HepG2 (cell line): ENCODE results near the gene ACSBG1. TPM values are rescaled to one million over a fixed set of nuclear protein-coding genes. Genes with fewer than 3 reads are reported as not detected.

Experiments
- ATAC-seq: fragments of 200-7000 bp; cut with Tn5 transposase; 3 replicates; pipeline ENCODE4 v1.9.1; 2020; ENCODE audit warnings: mild to moderate bottlenecking, moderate library complexity
- BruUV-seq: library from RNA; stranded (reverse); fragments of 400-500 nt; replicated peaks from 2 replicates; lab custom pipeline; 2021; lab: Mats Ljungman, UMichigan
- CTCF ChIA-PET: fragments of 300-600 bp; formaldehyde crosslinking; extraction: SDS; loops from one replicate; lab custom pipeline; 2021; ENCODE audit warnings: low total read pairs, inconsistent platforms, low intra/inter-chr PET ratio; lab: Yijun Ruan, JAX
- POLR2A ChIA-PET: fragments of 350-600 bp; sonication (Branson Sonifier 250); formaldehyde crosslinking; loops from one replicate; lab custom pipeline; 2020; ENCODE audit warnings: antibody characterized with exemption, inconsistent platforms; lab: Yijun Ruan, JAX
- DNase-seq: peaks from one replicate; pipeline ENCODE4 v3.0.0-alpha.2; 2015; ENCODE audit warnings: low spot score
- FAIRE-seq: peaks from 3 replicates; lab custom pipeline; 2011; peaks lifted over from hg19 to GRCh38; lab: Jason Lieb, UNC
- H2AFZ ChIP-seq: one replicate; pipeline ENCODE4 v1.6.1; 2011; ENCODE audit warnings: low read length, inconsistent platforms
- H3K27ac ChIP-seq: fragments of 300-600 bp; 3 replicates; pipeline ENCODE4 v1.8.0; 2011; ENCODE audit warnings: mixed run types, mild to moderate bottlenecking, mixed read lengths, low read length, inconsistent platforms; ENCODE audit not compliant: insufficient read depth; ENCODE audit errors: extremely low read length
- H3K27me3 ChIP-seq, 2 experiments: fragments of 200-600 bp in 1 of 2; 2 replicates in 1 of 2; 3 replicates in 1 of 2; pipeline versions ENCODE4 v1.6.0 to v1.8.0; 2011; ENCODE audit warnings: low read length in 2 of 2, mild to moderate bottlenecking in 2 of 2, moderate library complexity in 2 of 2, inconsistent platforms in 1 of 2; ENCODE audit not compliant: insufficient read depth in 2 of 2, control insufficient read depth in 1 of 2
- H3K36me3 ChIP-seq, 2 experiments: fragments of 200-600 bp in 1 of 2; replicated peaks in 1 of 2; 2 replicates in 1 of 2; 3 replicates in 1 of 2; pipeline versions ENCODE4 v1.5.1 to v1.8.0; 2011; ENCODE audit warnings: low read length in 2 of 2, inconsistent platforms in 1 of 2; ENCODE audit not compliant: insufficient read depth in 2 of 2, control insufficient read depth in 1 of 2
- H3K4me1 ChIP-seq: 2 replicates; pipeline ENCODE4 v1.5.1; 2012; ENCODE audit warnings: low read length, inconsistent platforms; ENCODE audit not compliant: insufficient read depth
- H3K4me2 ChIP-seq: 2 replicates; pipeline ENCODE4 v1.6.0; 2011; ENCODE audit warnings: low read depth, low read length, inconsistent platforms
- H3K4me3 ChIP-seq, 3 experiments: fragments of 200-600 bp in 1 of 3; sonication (generic), shearing (Covaris generic) in 1 of 3; replicated peaks in 1 of 3; 2 replicates each; pipeline ENCODE4 v1.5.1; 2011 to 2016; ENCODE audit warnings: low read length in 3 of 3, inconsistent platforms in 2 of 3, low read depth in 2 of 3, mild to moderate bottlenecking in 2 of 3, control low read depth in 1 of 3, mixed read lengths in 1 of 3; ENCODE audit not compliant: insufficient read depth in 1 of 3
- H3K79me2 ChIP-seq: one replicate; pipeline ENCODE4 v1.6.1; 2011; ENCODE audit warnings: low read length, inconsistent platforms; ENCODE audit not compliant: insufficient read depth
- H3K9ac ChIP-seq: 2 replicates; pipeline ENCODE4 v1.6.0; 2011; ENCODE audit warnings: mild to moderate bottlenecking, low read depth, low read length, inconsistent platforms; ENCODE audit not compliant: insufficient read depth
- H3K9me3 ChIP-seq: 2 replicates; pipeline ENCODE4 v1.5.1; 2012; ENCODE audit warnings: mild to moderate bottlenecking, low read length
- H4K20me1 ChIP-seq: 2 replicates; pipeline ENCODE4 v1.6.0; 2011; ENCODE audit warnings: inconsistent platforms, mild to moderate bottlenecking, low read length, moderate library complexity; ENCODE audit not compliant: insufficient read depth
- CBX5 ChIP-seq: sonication (generic); formaldehyde crosslinking; IDR thresholded peaks from 2 replicates; pipeline ENCODE4 v1.4.0; 2020; ENCODE audit warnings: missing genetic modification reagents, borderline replicate concordance
- FOSL2 ChIP-seq: sonication (generic); formaldehyde crosslinking; IDR thresholded peaks from 2 replicates; pipeline ENCODE4 v1.4.0; 2020; ENCODE audit warnings: missing genetic modification reagents
- PCBP1 ChIP-seq: fragments of 200-400 bp; formaldehyde crosslinking; IDR thresholded peaks from 2 replicates; pipeline ENCODE4 v1.6.1; 2017; ENCODE audit warnings: mild to moderate bottlenecking, low read depth, low read length, borderline replicate concordance
- RELA ChIP-seq: sonication (generic); formaldehyde crosslinking; IDR thresholded peaks from 2 replicates; pipeline ENCODE4 v1.4.0; 2020; ENCODE audit warnings: missing genetic modification reagents
- TRIM22 ChIP-seq: fragments of 450-650 bp; IDR thresholded peaks from 2 replicates; pipeline ENCODE4 v1.6.1; 2017
- ZFP36L2 ChIP-seq: sonication (generic); formaldehyde crosslinking; IDR thresholded peaks from 2 replicates; pipeline ENCODE4 v1.4.0; 2020; ENCODE audit warnings: missing genetic modification reagents
- ZNF253 ChIP-seq: sonication (generic); formaldehyde crosslinking; IDR thresholded peaks from 2 replicates; pipeline ENCODE4 v1.8.0; 2022; ENCODE audit warnings: mild to moderate bottlenecking, missing genetic modification reagents, borderline replicate concordance
- ZNF318 ChIP-seq: sonication (generic); formaldehyde crosslinking; IDR thresholded peaks from 2 replicates; pipeline ENCODE4 v1.4.0; 2020; ENCODE audit warnings: mild to moderate bottlenecking, missing genetic modification reagents
- ZNF484 ChIP-seq: sonication (generic); formaldehyde crosslinking; IDR thresholded peaks from 2 replicates; pipeline ENCODE4 v1.5.1; 2020; ENCODE audit warnings: mild to moderate bottlenecking, low read depth, missing genetic modification reagents, borderline replicate concordance
- ZNF614 ChIP-seq: IDR thresholded peaks from 2 replicates; pipeline ENCODE4 v1.6.1; 2018; ENCODE audit warnings: missing biosample characterization, missing genetic modification reagents, inconsistent platforms, borderline replicate concordance
- ZNF629 ChIP-seq: sonication (generic); formaldehyde crosslinking; conservative IDR thresholded peaks from 2 replicates; pipeline ENCODE4 v1.5.0; 2020; ENCODE audit warnings: missing genetic modification reagents
- ZNF724P ChIP-seq: sonication (generic); formaldehyde crosslinking; IDR thresholded peaks from 2 replicates; pipeline ENCODE4 v1.8.0; 2022; ENCODE audit warnings: missing genetic modification reagents, borderline replicate concordance
- ZNF800 ChIP-seq: sonication (generic); formaldehyde crosslinking; IDR thresholded peaks from 2 replicates; pipeline ENCODE4 v1.4.0; 2020; ENCODE audit warnings: missing genetic modification reagents
- WGBS: methylation state at CpG from one replicate; pipeline ENCODE4 v1.1.6; 2017; ENCODE audit warnings: low lambda C conversion rate; 5-methylcytosine and 5-hydroxymethylcytosine counted together
- in situ Hi-C: cut with HindIII; loops from 2 replicates; pipeline ENCODE4 v1.10.0; 2017; ENCODE audit warnings: low pct_unique_long_range_greater_than_20kb; ENCODE audit not compliant: extremely low pct_ligation_motif_present
- intact Hi-C: fragments of 100-400 bp; cut with micrococcal nuclease; formaldehyde crosslinking; loops from one replicate; pipeline ENCODE4 v1.10.0; 2022; ENCODE audit not compliant: unreplicated experiment
- polyA plus RNA-seq, 8 experiments: library from polyadenylated mRNA; depleted of rRNA in 3 of 8; stranded (reverse) in 7 of 8; unstranded in 1 of 8; fragments of >200 nt; fragmentation: Illumina TruSeq in 4 of 8; extraction: Trizol in 4 of 8; gene quantifications; 2 replicates each; pipeline versions ENCODE4 v1.2.1 to v1.2.3, GENCODE V29; 2011 to 2016; ENCODE audit warnings: low read depth in 4 of 8, missing spikeins in 1 of 8, mixed read lengths in 1 of 8; ENCODE audit not compliant: insufficient read depth in 1 of 8
- total RNA-seq, 5 experiments: library from RNA; depleted of rRNA; stranded (reverse); fragments of >200 nt; fragmentation: Illumina TruSeq; extraction: Trizol; gene quantifications; 2 replicates each; pipeline ENCODE4 v1.2.3, GENCODE V29; 2016; ENCODE audit warnings: low read depth in 1 of 5

ACSBG1 gene
- total and polyA plus RNA-seq, 2 of the 13 experiments (the other 11 are each of a cell fraction or from before 2014, with no cell fraction given): 0.35 to 0.81 TPM

GRCh38 chr15:78206326-78207109 is 27.8 kb downstream of the ACSBG1 start:
- POLR2A ChIA-PET: no interaction called here
- Histone ChIP-seq H3K9me3 (no peaks in the 10 kb centered on the region), H3K4me2 (no peak overlapping the region), H3K27ac (no peak overlapping the region), H3K9ac (no peak overlapping the region), H2AFZ (no peak overlapping the region), H3K4me1 (no peaks in the 10 kb centered on the region), H4K20me1 (no peaks in the 10 kb centered on the region), H3K79me2 (no peaks in the 10 kb centered on the region), H3K36me3 (no peaks in the 10 kb centered on the region), H3K4me3 (no peak overlapping the region), H3K27me3 (peaks cover 9 to 45% of the 10 kb centered on the region in 2 experiments; a peak in 4 of 5 replicates)
- DNase-seq: no peak
- CTCF ChIA-PET: no interaction called here
- BruUV-seq: no TSS peak
- WGBS: 44% methylated on average over 8 of the region's 12 CpGs
- FAIRE-seq: no peak
- TF ChIP-seq CBX5 (CRISPR knock-in tag): no peak
- no peak for TF ChIP-seq ZNF800
- no peak for TF ChIP-seq TRIM22
- no peak for TF ChIP-seq FOSL2 (CRISPR knock-in tag)
- TF ChIP-seq RELA (CRISPR knock-in tag): no peak
- TF ChIP-seq PCBP1: no peak
- no peak for TF ChIP-seq ZNF253 (CRISPR knock-in tag)
- no peak for TF ChIP-seq ZNF318
- no peak for TF ChIP-seq ZNF724P
- no peak for TF ChIP-seq ZFP36L2 (CRISPR knock-in tag)
- no peak for TF ChIP-seq ZNF629 (CRISPR knock-in tag)
- TF ChIP-seq ZNF614 (CRISPR knock-in tag): no peak
- no peak for TF ChIP-seq ZNF484
- in situ Hi-C loops: no loop called here
- intact Hi-C loops: no loop called here
- no peak for ATAC-seq
